Measurements from ENCODE around the gene CLIC1. TPM values are rescaled to one million over a fixed set of nuclear protein-coding genes. Genes with fewer than 3 reads are reported as not detected.

The CLIC1 gene
- polyA plus RNA-seq, 12 donors: 100 to 194 (median 129) TPM; not detected in 1

- DNase-seq: no peak
Observed at GRCh38 chr6:31706599-31706998, 29.7 kb downstream of the CLIC1 start, which contains the start of gene LY6G6F. Gene LY6G6F, plus strand, starts transcription at chr6:31706866. Its CDS starts 41 bp downstream, at chr6:31706907.

- no peak for DNase-seq
Observed at GRCh38 chr6:31705931-31706330, 30.4 kb downstream of the CLIC1 start.

- DNase-seq: peak; percentile 99
Observed at GRCh38 chr6:31702819-31703716, 33.3 kb downstream of the CLIC1 start, which contains the start of gene ABHD16A. Gene ABHD16A, minus strand, starts transcription at chr6:31703324. Its CDS starts 43 bp downstream, at chr6:31703281.

GRCh38 chr6:31702405-31702818 is 33.9 kb downstream of the CLIC1 start:
- no peak for DNase-seq

- peak; percentile 68 for DNase-seq
Observed at GRCh38 chr6:31701666-31702404, 34.5 kb downstream of the CLIC1 start.

- DNase-seq: no peak
Observed at GRCh38 chr6:31700740-31701401, 35.5 kb downstream of the CLIC1 start.

- DNase-seq: no peak
Observed at GRCh38 chr6:31697555-31697954, 38.8 kb downstream of the CLIC1 start.

GRCh38 chr6:31693535-31693934 is 42.8 kb downstream of the CLIC1 start:
- DNase-seq: no peak

- no peak for DNase-seq
Observed at GRCh38 chr6:31692886-31693285, 43.4 kb downstream of the CLIC1 start.

GRCh38 chr6:31692353-31692752 is 44.0 kb downstream of the CLIC1 start:
- no peak for DNase-seq

GRCh38 chr6:31691564-31692108 is 44.7 kb downstream of the CLIC1 start:
- no peak for DNase-seq

- no peak for DNase-seq
Observed at GRCh38 chr6:31691078-31691463, 45.3 kb downstream of the CLIC1 start.

GRCh38 chr6:31690231-31691077 is 45.9 kb downstream of the CLIC1 start:
- no peak for DNase-seq

- no peak for DNase-seq
Observed at GRCh38 chr6:31689249-31690110, 46.9 kb downstream of the CLIC1 start.

- no peak for DNase-seq
Observed at GRCh38 chr6:31687860-31688693, 48.3 kb downstream of the CLIC1 start.

GRCh38 chr6:31687321-31687720 is 49.0 kb downstream of the CLIC1 start:
- no peak for DNase-seq

- no peak for DNase-seq
Observed at GRCh38 chr6:31686483-31686882, 49.8 kb downstream of the CLIC1 start.

- no peak for DNase-seq
Observed at GRCh38 chr6:31683591-31683990, 52.7 kb downstream of the CLIC1 start.

GRCh38 chr6:31681135-31681671 is 55.1 kb downstream of the CLIC1 start:
- DNase-seq: no peak

Measured in muscle of arm (tissue), 12 donors.